ENCODE data around the gene PTPMT1.
A peak's percentile ranks its signal among the peaks of the same experiment; 100 is the strongest.
"Not testable (repeated sequence)": the region's sequence is repeated elsewhere in the genome, so short reads cannot be mapped to it uniquely, and the experiment has no call there.

The PTPMT1 gene

DNA sequence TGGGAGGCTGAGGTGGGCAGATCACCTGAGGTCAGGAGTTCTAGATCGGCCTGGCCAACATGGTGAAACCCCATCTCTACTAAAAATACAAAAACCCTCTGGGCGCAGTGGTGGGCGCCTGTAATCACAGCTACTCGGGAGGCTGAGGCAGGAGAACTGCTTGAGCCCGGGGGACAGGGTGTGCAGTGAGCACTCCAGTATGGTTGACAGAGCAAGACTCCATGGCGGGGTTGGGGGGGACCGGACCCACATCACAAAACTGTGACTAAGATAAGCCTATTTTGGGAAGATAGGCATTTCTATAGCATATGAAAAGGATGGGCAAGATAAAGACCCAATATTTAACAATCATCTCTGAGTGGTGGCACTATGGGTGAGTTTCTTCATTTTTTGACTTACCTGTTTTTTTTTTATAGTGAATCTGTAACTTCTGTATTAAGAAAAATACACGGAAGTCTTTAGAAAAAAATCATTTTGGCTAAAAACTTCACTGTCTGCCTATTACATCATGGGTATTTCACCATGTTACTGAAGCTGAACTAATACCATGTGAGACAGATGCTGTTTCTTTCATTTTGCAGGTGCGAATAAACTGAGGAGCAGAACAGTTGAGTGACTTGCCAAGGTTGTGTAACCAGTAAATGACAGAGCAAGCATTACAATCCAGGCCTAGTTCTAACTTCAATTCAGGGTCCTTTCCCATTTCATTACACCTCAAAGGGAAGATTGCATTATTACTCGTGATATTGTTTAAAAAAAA lies 14.9 kb upstream of the PTPMT1 start:
- DNase-seq: no peak

DNA sequence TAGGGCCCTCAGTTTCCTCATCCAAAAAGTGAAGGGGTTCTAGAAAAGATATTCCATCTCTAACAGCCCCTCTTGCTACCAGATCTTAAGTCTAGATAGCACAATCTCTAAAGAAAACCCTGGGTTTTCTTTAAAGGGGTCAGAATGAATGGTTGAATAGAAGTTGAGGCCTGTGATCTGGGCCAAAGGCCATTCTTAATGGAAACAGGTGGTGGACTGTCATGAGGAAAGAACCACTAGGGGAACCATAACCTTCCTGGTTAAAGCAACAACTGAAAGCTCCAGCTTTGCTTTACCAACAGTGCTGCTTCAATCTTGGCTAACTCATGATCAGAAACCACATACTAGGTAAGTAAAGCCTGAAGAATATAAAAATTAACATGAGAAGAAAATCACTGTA lies 14.3 kb upstream of the PTPMT1 start:
- DNase-seq: peak; percentile 41

- peak; percentile 52 for DNase-seq
These were observed 13.3 kb upstream of the PTPMT1 start for GRCh38 chr11:47552056-47552565.

- peak; percentile 94 for DNase-seq
These were observed 12.6 kb upstream of the PTPMT1 start, which contains the start of gene CELF1 for GRCh38 chr11:47552566-47553405. Gene CELF1, minus strand, starts transcription at chr11:47553132. Its CDS starts 53,609 bp downstream, at chr11:47499523.

DNA sequence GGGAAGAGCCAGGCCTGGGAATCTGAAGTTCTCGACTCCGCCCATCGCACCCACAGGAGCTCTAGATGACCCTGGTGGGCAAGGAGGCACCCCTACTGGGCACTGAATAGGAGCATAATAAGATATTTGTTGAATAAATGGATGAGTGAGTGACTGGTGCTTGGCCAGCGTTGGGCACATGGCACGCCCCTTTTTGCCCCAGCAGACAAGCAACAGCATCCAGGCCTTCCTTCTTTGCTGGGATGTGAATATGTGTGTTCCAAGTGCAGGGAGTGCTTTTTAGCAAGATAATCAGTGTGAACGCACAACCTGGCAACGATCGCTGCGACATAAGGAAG lies 12.0 kb upstream of the PTPMT1 start:
- DNase-seq: no peak

DNA sequence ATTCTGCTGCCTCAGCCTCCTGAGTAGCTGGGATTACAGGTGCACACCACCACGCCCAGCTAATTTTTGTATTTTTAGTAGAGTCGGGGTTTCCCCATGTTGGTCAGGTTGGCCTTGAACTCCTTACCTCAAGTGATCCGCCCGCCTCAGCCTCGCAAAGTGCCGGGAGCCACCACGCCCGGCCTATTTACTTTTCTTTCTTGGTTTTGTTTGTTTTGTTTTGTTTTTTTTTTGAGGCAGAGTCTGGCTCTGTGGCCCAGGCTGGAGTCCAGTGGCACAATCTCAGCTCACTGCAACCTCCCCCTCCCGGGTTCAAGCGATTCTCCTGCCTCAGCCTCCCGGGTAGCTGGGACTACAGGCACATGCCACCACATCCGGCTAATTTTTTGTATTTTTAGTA lies 8.4 kb upstream of the PTPMT1 start:
- DNase-seq: not testable (repeated sequence)

GRCh38 chr11:47558695-47559094 lies 6.7 kb upstream of the PTPMT1 start:
- DNase-seq: no peak

- DNase-seq: no peak
These were observed 5.0 kb upstream of the PTPMT1 start for GRCh38 chr11:47560426-47560825.

DNA sequence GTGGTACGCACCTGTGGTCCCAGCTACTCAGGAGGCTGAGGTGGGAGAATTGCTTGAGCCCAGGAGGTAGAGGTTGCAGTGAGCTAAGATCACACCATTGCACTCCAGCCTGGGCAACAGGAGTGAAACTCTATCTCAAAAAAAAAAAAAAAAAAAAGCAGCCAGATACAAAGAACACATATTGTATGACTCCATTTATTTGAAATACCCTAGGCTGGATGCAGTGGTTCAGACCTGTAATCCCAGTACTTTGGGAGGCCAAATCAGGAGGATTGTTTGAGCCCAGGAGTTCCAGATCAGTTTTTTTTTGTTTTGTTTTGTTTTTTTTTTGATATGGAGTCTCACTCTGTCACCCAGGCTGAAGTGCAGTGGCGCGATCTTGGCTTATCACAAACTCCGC lies 3.0 kb upstream of the PTPMT1 start:
- not testable (repeated sequence) for DNase-seq

DNA sequence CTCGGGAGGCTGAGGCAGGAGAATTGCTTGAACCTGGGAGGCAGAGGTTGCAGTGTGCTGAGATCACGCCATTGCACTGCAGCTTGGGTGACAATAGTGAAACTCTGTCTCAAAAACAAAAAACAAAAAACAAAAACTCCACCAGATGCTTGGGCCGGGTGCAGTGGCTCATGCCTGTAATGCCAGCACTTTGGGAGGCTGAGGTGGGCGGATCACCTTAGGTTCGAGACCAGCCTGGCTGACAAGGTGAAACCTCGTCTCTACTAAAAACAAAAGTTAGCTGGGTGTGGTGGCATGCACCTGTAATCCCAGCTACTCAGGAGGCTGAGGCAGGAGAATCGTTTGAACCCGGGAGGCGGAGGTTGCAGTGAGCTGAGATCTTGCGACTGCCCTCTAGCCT lies 1.0 kb upstream of the PTPMT1 start:
- not testable (repeated sequence) for DNase-seq

DNA sequence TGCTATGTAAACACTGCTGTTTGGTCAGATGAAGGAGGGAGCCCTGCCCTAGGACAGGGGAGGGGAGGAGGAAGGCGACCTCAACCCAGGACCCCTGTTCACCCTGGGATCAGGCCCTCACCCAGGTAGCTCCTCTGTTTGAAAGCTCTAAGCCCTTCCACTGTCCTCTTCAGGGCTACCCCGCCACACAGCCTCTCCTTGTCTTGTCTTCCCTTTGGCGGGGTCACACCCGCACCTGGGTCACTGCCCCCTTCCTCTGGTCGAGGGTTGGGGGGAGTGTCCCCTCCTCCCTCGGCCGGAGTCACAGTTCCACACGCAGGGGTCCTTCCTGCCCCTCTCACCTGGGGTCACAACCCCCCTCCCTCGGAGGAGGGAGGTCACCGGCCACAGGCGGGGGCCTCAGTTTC lies 463 bp upstream of the PTPMT1 start:
- no peak for DNase-seq

DNA sequence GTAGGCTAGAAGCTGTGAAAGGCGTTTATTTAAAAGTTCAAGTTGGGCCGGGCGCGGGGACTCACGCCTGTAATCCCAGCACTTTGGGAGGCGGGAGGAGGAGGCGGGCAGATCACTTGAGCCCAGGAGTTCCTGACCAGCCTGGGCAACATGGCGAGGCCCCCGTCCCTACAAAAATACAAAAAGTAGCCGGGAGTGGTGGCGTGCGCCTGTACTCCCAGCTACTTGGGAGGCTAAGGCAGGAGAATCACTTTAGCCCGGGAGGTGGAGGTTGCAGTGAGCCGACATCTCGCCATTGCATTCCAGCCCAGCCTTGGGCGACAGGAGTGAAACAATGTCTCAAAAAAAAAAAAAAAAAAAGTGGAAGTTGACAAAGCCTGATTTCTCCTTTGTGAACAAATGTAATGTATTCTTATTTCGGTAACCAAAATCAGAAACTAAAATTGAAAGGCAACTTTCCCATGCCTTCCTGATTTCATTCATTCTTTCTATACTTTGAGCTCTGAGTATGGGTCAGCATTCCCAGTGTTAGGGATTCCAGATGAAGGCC lies 825 bp downstream of the PTPMT1 start:
- peak; percentile 26 for DNase-seq

GRCh38 chr11:47569646-47570045 lies 4.2 kb downstream of the PTPMT1 start:
- DNase-seq: no peak

DNA sequence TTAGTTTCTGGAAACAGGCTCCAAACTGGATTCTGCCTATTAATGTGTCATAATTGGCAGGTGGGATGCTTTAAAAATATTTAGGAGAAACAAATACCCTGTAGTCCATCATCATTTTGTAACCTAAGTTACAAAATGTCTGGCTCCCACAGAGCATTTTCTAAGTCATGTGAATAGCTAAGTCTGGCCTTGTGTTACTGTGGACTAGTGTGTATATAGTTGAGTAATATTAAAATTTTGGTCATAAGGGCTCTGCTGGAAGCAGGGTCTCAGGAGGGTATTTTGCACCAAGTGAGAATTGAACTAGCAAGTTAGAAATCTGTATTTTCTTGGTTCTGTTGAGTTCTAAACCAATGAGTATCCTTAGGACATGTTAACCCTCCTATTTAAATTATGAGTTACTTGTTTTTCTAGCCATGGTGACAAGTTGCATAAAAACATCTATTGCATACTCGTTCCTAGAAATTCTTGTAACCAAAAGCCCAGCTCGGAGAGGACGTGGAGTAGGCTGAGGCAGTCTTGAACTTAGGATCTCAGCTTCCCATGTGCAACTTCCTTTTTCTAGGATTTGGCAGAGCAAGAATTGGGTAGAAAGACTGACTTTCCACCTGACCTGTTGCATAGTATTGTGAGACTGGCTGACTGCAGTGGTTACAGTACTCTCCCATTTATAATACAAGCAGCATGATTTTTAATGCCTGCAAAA lies 5.4 kb downstream of the PTPMT1 start:
- DNase-seq: no peak

DNA sequence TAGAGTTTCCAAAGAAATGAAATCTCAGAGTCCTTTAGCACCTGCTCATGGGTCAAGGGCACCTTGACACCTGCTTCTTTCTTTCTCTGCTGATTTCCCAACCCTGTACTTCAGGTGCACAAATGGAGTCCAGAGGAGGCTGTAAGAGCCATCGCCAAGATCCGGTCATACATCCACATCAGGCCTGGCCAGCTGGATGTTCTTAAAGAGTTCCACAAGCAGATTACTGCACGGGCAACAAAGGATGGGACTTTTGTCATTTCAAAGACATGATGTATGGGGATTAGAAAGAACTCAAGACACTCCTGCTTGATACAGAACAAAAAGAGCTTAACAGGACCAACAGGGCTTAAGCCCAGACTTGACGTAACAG lies 5.9 kb downstream of the PTPMT1 start:
- peak; percentile 77 for DNase-seq

DNA sequence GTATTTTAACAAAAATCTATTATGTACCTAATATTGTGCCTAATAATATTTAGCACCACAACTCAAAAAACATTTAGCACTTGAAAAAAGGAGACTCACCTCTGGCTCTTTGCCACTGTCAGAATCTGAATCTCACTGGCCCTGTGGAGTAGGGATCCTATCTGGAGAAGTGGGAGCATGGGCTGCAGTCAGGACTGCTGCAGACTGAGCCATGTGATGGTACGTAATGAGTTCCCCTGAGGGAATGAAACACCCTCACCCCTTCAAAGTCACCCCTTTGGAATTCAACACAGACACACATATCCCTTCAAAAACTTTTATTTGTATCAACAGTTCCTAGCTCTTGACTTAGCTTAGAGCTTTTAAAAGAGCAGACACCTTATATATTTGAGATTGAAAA lies 6.5 kb downstream of the PTPMT1 start:
- no peak for DNase-seq

GRCh38 chr11:47572715-47573255 lies 7.4 kb downstream of the PTPMT1 start:
- DNase-seq: no peak

DNA sequence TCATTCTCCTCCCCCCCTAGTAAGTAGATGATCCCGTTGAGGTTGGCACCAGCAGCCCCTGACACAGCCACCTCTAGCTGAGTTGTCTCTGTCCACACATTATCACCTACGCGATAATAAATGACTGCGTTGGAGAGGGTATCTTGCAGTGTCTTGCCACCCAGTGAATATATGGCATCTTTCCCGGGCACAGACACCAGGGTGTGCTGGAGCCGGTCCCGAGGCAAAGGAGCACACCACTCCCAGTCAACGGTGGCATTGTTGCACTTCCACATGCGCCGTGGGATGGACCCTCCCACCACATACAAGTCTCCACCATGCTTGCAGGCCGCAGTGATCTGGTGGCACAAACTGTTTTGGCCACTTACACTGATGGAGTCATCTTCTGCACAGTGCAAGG lies 7.9 kb downstream of the PTPMT1 start:
- no peak for DNase-seq

DNA sequence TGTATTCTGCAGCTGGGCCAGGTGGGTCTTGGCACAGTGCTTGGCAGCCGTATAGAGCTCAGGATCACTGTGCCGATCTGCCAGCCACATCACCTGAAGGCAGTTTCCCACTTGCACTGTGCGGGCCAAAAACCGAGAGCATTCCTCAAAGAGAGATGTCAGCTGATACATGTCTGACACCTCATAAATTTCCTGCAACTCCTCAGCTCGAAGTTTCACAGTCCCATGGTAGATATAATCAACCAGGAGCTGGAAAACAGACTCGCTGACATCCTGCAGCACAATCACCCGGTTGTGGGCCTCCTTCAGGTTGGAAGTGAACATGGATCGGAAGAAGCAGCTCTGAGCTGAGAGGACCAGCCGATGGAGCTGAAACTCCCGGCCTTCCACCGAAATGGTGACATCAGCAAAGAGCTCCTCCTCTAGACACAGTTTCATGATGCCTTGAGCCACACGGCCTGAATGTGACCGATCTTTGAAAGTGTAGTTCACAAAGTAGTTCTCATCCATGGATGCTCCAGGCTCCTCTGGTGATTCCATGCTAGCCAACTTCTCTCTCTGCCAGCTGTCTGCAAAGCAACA lies 12.2 kb downstream of the PTPMT1 start:
- no peak for DNase-seq

DNA sequence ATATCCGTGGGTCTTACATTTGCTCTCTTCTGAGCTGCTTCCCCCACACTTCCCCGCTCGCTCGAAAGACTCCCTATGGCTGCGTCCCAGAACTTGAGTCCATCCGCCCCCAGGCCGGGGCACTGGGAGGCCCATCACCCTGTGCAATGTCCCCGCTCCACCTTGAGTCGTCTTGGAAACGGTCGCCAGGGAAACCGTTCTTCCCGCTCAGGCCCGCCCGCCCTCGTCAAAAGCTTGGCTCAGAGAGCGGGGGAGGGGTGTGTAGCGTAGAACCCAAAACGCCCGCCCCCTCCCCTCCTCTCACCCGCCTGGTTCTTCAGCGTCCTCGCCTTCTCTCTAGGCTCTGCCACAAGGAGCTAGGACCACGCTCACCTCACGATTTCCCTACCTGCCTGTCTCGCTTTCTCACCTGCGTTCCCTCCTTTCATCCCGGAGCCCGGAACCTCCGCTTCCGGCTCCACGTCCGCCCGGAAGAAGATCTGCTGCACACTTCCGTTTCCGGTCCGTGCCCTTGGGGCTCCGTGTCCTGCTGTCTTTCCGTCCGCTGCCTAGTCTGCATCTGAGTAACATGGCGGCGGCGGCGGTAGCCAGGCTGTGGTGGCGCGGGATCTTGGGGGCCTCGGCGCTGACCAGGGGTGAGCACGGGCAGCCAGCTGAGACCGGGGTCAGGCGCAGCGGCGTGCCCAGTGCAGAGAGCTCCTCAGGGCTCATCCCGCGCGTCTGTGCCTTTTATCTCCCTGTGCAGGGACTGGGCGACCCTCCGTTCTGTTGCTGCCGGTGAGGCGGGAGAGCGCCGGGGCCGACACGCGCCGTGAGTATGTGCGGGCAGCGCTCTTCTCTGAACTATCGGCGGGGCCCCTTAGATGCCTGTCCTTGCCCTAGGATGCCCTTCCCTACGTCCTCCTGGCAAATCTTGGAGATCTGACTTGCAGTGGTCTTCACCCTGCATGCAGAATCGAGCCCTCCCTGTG lies 13.4 kb downstream of the PTPMT1 start, which contains the start of the genes KBTBD4 and NDUFS3:
Gene KBTBD4, minus strand, starts transcription at position 447 of the 971 bp plus-strand sequence. Its CDS starts 19 bp downstream, at position 428.
Gene NDUFS3, plus strand, starts transcription at position 551 of the 971 bp plus-strand sequence. Its CDS starts 18 bp downstream, at position 569.
- DNase-seq: peak; percentile 93

DNA sequence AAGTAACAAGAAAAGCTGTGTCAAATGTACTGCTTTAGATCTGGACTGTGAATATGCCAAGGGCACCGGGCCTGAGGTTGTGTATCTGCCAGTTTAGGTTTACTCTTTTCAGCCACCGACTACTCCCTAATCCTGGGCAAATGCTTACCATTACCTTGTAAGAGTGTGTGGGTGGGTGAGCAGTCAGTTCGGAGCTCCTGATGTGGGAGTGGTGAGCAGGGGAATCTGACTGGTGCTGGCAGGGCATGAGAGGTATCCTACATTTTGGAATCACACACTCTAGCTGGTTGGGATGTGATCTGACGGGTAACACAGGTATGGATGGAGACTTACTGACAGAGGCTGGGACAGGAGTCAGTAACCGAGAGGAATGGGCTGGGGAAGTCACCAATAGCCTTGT lies 18.4 kb downstream of the PTPMT1 start:
- no peak for DNase-seq
